Fibroblast of lung (primary cell): ENCODE results near the gene PDE1A. TPM values are rescaled to one million over a fixed set of nuclear protein-coding genes. Genes with fewer than 3 reads are reported as not detected.

ENCODE experiments used
- DNase-seq, 2 donors: peaks; one replicate each; pipeline versions ENCODE4 v3.0.0 to v3.0.0-alpha.2; 2010; ENCODE audit warnings: low read depth in 2 of 2
- H2AFZ ChIP-seq: 2 replicates; pipeline ENCODE4 v1.5.1; 2012; ENCODE audit warnings: low read length, control low read depth, inconsistent platforms
- H3K27ac ChIP-seq: 2 replicates; pipeline ENCODE4 v1.5.1; 2011; ENCODE audit warnings: low read length, control low read depth; ENCODE audit not compliant: insufficient read depth
- H3K27me3 ChIP-seq: 2 replicates; pipeline ENCODE4 v1.5.1; 2011; ENCODE audit warnings: mild to moderate bottlenecking, low read length; ENCODE audit not compliant: control insufficient read depth, insufficient read depth
- H3K36me3 ChIP-seq: 2 replicates; pipeline ENCODE4 v1.5.1; 2011; ENCODE audit warnings: low read length; ENCODE audit not compliant: control insufficient read depth, insufficient read depth
- H3K4me1 ChIP-seq: 2 replicates; pipeline ENCODE4 v1.5.1; 2011; ENCODE audit warnings: low read length; ENCODE audit not compliant: control insufficient read depth, insufficient read depth; ENCODE audit errors: extremely low read depth
- H3K4me2 ChIP-seq: 2 replicates; pipeline ENCODE4 v1.5.1; 2011; ENCODE audit warnings: low read length, control low read depth; ENCODE audit not compliant: insufficient read depth; ENCODE audit errors: extremely low read depth
- H3K4me3 ChIP-seq, 4 experiments: fragments of 200-600 bp in 1 of 4; sonication (generic) in 1 of 4; replicated peaks in 1 of 4; 2 replicates each; pipeline ENCODE4 v1.5.1; 2011 to 2016; ENCODE audit warnings: low read length in 4 of 4, low read depth in 3 of 4, mild to moderate bottlenecking in 3 of 4, control low read depth in 2 of 4, inconsistent platforms in 1 of 4, mixed read lengths in 1 of 4; ENCODE audit not compliant: insufficient read depth in 1 of 4; ENCODE audit errors: control extremely low read depth in 1 of 4
- H3K79me2 ChIP-seq: 2 replicates; pipeline ENCODE4 v1.5.1; 2012; ENCODE audit warnings: mild to moderate bottlenecking, low read length, inconsistent platforms; ENCODE audit not compliant: control insufficient read depth, insufficient read depth
- H3K9ac ChIP-seq: 2 replicates; pipeline ENCODE4 v1.5.1; 2011; ENCODE audit warnings: mild to moderate bottlenecking, low read length, control low read depth; ENCODE audit not compliant: insufficient read depth
- H3K9me3 ChIP-seq: 2 replicates; pipeline ENCODE4 v1.5.1; 2012; ENCODE audit warnings: low read depth, low read length; ENCODE audit not compliant: control insufficient read depth, insufficient read depth
- H4K20me1 ChIP-seq: 2 replicates; pipeline ENCODE4 v1.5.1; 2011; ENCODE audit warnings: low read length; ENCODE audit not compliant: control insufficient read depth, insufficient read depth; ENCODE audit errors: extremely low read depth
- CTCF ChIP-seq, 2 donors: IDR thresholded peaks in 1 of 2; conservative IDR thresholded peaks in 1 of 2; 1 replicate in 1 of 2; 2 replicates in 1 of 2; pipeline ENCODE4 v1.5.1; 2011 to 2012; ENCODE audit warnings: low read length in 2 of 2, control low read depth in 1 of 2, inconsistent platforms in 1 of 2, low read depth in 1 of 2, mild to moderate bottlenecking in 1 of 2
- EZH2 ChIP-seq: IDR thresholded peaks from 2 replicates; pipeline ENCODE4 v1.5.1; 2012; ENCODE audit warnings: low read length, control low read depth, mild to moderate bottlenecking; ENCODE audit errors: missing control alignments
- polyA plus RNA-seq, 2 donors: library from polyadenylated mRNA; depleted of rRNA in 1 of 2; stranded (reverse) in 1 of 2; unstranded in 1 of 2; fragments of >200 nt; gene quantifications; 2 replicates each; pipeline ENCODE4 v1.2.1, GENCODE V29; 2011 to 2012; ENCODE audit warnings: missing spikeins in 1 of 2
- total RNA-seq: library from RNA; depleted of rRNA; stranded (reverse); fragments of >200 nt; gene quantifications from 2 replicates; pipeline ENCODE4 v1.2.1, GENCODE V29; 2014

PDE1A gene
- total and polyA plus RNA-seq, 2 donors (not counting 1 experiment from before 2014, with no cell fraction given), result 4.0 to 7.1 TPM

GRCh38 chr2:182170341-182170740, 256.5 kb downstream of the PDE1A start:
- no peaks in the 10 kb centered on the region for H3K4me1 ChIP-seq
- no peak overlapping the region for H3K27ac ChIP-seq
- no peaks in the 10 kb centered on the region for H3K9me3 ChIP-seq
- H3K4me2 ChIP-seq, result no peak overlapping the region
- H2AFZ ChIP-seq, result no peak overlapping the region
- H3K79me2 ChIP-seq, result no peaks in the 10 kb centered on the region
- DNase-seq, result no peak
- no peak overlapping the region for H3K9ac ChIP-seq
- H3K27me3 ChIP-seq, result no peaks in the 10 kb centered on the region
- no peak overlapping the region for H3K4me3 ChIP-seq
- no peaks in the 10 kb centered on the region for H3K36me3 ChIP-seq
- H4K20me1 ChIP-seq, result no peaks in the 10 kb centered on the region
- TF ChIP-seq EZH2, result no peak

- no peaks in the 10 kb centered on the region for H3K9me3 ChIP-seq
- H3K36me3 ChIP-seq, result no peaks in the 10 kb centered on the region
- H3K79me2 ChIP-seq, result no peaks in the 10 kb centered on the region
- H4K20me1 ChIP-seq, result no peaks in the 10 kb centered on the region
- no peak for TF ChIP-seq EZH2
- TF ChIP-seq CTCF (conservative IDR thresholded peaks at IDR 0.05 in 1 of 2, IDR thresholded peaks at IDR 0.05 in 1 of 2; ENCODE audit: low read depth in 1 of 2, low read length in 2 of 2), result no peak
- no peaks in the 10 kb centered on the region for H3K4me1 ChIP-seq
- H3K27ac ChIP-seq, result no peak overlapping the region
- H3K27me3 ChIP-seq, result no peaks in the 10 kb centered on the region
- H3K4me3 ChIP-seq, result no peak overlapping the region
- H3K9ac ChIP-seq, result no peak overlapping the region
- no peak overlapping the region for H3K4me2 ChIP-seq
- no peak for DNase-seq
- no peak overlapping the region for H2AFZ ChIP-seq
Measured at GRCh38 chr2:182167882-182168281, 259.0 kb downstream of the PDE1A start.

GRCh38 chr2:182166841-182167240, 260.0 kb downstream of the PDE1A start:
- H3K27ac ChIP-seq, result no peak overlapping the region
- DNase-seq, result no peak
- no peak overlapping the region for H3K4me3 ChIP-seq
- no peak overlapping the region for H2AFZ ChIP-seq
- H4K20me1 ChIP-seq, result no peaks in the 10 kb centered on the region
- H3K79me2 ChIP-seq, result no peaks in the 10 kb centered on the region
- H3K9ac ChIP-seq, result no peak overlapping the region
- H3K4me2 ChIP-seq, result no peak overlapping the region
- H3K36me3 ChIP-seq, result no peaks in the 10 kb centered on the region
- TF ChIP-seq CTCF (conservative IDR thresholded peaks at IDR 0.05 in 1 of 2, IDR thresholded peaks at IDR 0.05 in 1 of 2; ENCODE audit: low read depth in 1 of 2, low read length in 2 of 2), result no peak
- no peak for TF ChIP-seq EZH2
- H3K27me3 ChIP-seq, result no peaks in the 10 kb centered on the region
- no peaks in the 10 kb centered on the region for H3K9me3 ChIP-seq
- no peaks in the 10 kb centered on the region for H3K4me1 ChIP-seq
